ENCODE measurements around the gene SMPD4.
"Not testable (repeated sequence)": the region's sequence is repeated elsewhere in the genome, so short reads cannot be mapped to it uniquely, and the experiment has no call there.

DNA sequence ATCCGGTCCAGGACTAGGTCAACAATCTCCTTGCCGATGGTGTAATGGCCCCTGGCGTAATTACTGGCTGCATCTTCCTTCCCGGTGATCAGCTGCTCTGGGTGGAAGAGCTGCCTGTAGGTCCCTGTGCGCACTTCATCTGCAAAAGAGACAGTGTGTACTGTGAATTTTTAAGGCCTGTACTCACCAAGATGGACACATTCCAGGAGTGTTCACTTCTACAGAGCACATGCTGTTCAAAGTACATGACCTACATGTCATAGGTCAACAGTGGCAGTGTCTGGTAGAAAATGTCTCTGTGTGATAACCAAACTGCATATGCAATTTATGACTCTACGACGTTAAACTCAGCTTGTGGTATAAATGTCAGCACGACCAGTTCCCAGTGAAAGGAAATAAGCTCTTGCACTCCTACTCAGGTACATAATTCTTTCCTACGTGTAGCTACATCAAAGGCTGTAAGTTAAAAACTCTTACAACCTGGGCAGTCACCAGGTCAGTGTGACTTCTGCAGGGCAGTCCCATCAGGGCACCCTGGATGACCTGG, 13.8 kb upstream of the SMPD4 start:
- not testable (repeated sequence) for TF ChIP-seq POLR2A (IDR thresholded peaks at IDR 0.05; ENCODE audit: borderline replicate concordance, extremely low read depth, insufficient read depth, insufficient read length); EZH2 (IDR thresholded peaks at IDR 0.05); YY1 (IDR thresholded peaks at IDR 0.05; ENCODE audit: extremely low read depth, insufficient replicate concordance, low read depth, low read length); ZNF274 (IDR thresholded peaks at IDR 0.05; ENCODE audit: low read depth, low read length)
- TF ChIP-seq, protein P1, sequence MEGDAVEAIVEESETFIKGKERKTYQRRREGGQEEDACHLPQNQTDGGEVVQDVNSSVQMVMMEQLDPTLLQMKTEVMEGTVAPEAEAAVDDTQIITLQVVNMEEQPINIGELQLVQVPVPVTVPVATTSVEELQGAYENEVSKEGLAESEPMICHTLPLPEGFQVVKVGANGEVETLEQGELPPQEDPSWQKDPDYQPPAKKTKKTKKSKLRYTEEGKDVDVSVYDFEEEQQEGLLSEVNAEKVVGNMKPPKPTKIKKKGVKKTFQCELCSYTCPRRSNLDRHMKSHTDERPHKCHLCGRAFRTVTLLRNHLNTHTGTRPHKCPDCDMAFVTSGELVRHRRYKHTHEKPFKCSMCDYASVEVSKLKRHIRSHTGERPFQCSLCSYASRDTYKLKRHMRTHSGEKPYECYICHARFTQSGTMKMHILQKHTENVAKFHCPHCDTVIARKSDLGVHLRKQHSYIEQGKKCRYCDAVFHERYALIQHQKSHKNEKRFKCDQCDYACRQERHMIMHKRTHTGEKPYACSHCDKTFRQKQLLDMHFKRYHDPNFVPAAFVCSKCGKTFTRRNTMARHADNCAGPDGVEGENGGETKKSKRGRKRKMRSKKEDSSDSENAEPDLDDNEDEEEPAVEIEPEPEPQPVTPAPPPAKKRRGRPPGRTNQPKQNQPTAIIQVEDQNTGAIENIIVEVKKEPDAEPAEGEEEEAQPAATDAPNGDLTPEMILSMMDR (IDR thresholded peaks at IDR 0.05 in 2 of 3, conservative IDR thresholded peaks at IDR 0.05 in 1 of 3; ENCODE audit: borderline replicate concordance in 1 of 3, insufficient read depth in 1 of 3, low read depth in 2 of 3, low read length in 2 of 3) = not testable (repeated sequence)
